Hepatocyte (in vitro differentiated cells): ENCODE results near the gene TJP2.

Experiments used
- EZH2phosphoT487 ChIP-seq: fragments of 200-600 bp; sonication (generic); IDR thresholded peaks from one replicate; pipeline ENCODE4 v1.6.1; 2018; ENCODE audit warnings: antibody characterized with exemption, mild to moderate bottlenecking, low read depth, moderate library complexity; ENCODE audit not compliant: unreplicated experiment, severe bottlenecking
- TF ChIP-seq, protein P1 (sequence below): fragments of 200-600 bp; sonication (generic); IDR thresholded peaks from 2 replicates; pipeline ENCODE4 v1.5.1; 2016; ENCODE audit warnings: antibody characterized with exemption, mild to moderate bottlenecking; ENCODE audit not compliant: poor library complexity

DNA sequence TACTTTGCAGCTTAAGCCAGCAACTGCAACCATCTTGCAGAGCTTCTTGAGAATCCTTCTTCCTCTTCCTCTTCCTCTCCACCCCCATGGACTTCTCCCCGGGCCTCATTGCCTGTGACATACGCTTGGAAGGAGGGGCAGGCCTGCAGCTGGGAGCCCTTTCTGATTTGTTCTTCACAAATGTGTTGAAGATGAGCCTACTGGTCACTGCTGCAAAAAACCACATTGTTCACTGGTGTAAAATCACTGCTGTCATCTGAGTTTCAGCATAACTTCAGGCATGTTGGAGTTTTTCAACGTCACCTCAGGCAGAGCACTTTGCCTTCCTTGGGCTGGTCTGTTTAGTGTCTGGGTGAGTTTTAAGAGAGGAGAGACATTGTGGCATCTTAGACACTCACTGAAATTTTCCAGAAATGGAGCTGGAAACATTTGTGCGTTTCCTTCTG, 7.9 kb downstream of the TJP2 start:
- TF ChIP-seq, protein P1, sequence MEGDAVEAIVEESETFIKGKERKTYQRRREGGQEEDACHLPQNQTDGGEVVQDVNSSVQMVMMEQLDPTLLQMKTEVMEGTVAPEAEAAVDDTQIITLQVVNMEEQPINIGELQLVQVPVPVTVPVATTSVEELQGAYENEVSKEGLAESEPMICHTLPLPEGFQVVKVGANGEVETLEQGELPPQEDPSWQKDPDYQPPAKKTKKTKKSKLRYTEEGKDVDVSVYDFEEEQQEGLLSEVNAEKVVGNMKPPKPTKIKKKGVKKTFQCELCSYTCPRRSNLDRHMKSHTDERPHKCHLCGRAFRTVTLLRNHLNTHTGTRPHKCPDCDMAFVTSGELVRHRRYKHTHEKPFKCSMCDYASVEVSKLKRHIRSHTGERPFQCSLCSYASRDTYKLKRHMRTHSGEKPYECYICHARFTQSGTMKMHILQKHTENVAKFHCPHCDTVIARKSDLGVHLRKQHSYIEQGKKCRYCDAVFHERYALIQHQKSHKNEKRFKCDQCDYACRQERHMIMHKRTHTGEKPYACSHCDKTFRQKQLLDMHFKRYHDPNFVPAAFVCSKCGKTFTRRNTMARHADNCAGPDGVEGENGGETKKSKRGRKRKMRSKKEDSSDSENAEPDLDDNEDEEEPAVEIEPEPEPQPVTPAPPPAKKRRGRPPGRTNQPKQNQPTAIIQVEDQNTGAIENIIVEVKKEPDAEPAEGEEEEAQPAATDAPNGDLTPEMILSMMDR, result no peak
- TF ChIP-seq EZH2phosphoT487, result no peak
